Measurements from ENCODE around the gene ARPIN.
"Not testable (repeated sequence)": the region's sequence is repeated elsewhere in the genome, so short reads cannot be mapped to it uniquely, and the experiment has no call there.

The ARPIN gene

DNA sequence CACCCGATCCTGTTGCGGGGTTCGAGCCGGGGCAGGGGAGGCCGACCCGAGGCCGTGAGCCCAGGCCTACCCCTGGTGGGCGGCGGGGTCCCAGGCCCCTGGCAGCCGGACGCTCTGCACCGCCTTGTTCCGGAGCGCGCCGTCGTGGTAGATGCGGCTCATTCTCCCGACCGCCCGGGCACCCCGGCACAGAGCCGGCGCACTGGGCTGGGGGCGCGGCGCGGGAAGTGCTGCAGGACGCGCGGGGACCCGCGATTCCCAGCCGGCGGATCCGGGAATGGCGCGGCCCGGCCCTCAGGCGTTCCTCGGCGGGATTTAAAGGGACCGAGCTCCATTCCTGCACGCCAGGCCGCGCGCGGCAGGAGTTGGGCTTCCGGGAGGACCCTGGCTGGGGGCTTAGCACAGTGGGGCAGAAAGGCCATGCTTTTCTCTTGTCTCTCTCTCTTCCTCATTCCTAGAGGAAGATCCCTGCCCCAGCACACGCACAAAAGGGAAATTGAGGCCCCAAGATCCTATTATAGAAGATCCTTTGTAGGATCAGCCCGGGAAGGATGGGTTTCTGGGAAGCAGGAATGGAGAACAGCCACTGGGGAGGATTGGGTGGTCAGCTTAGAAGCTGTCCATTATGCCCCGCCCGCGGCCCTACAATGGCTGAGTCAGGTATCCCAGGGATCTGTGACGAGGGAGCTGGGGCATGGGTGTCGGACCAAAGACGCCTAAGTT, at the start of gene ARPIN:
Gene ARPIN, minus strand, starts transcription at position 279 of the 723 bp plus-strand sequence. Its CDS starts 117 bp downstream, at position 162.
- Mint-ChIP-seq H3K4me3 (peak within 1 kb of the TSS; percentile 12), H3K27ac (no peak within 1 kb of the TSS), H3K4me1 (ENCODE audit: low read depth) (no peaks in the 10 kb centered on the region), H3K36me3 (ENCODE audit: low read depth) (no peaks in the 10 kb centered on the region), H3K27me3 (ENCODE audit: low read depth) (peaks cover 44% of the 10 kb centered on the region), H3K9me3 (no peaks in the 10 kb centered on the region)
- no peak for DNase-seq (ENCODE audit: low spot score)

DNA sequence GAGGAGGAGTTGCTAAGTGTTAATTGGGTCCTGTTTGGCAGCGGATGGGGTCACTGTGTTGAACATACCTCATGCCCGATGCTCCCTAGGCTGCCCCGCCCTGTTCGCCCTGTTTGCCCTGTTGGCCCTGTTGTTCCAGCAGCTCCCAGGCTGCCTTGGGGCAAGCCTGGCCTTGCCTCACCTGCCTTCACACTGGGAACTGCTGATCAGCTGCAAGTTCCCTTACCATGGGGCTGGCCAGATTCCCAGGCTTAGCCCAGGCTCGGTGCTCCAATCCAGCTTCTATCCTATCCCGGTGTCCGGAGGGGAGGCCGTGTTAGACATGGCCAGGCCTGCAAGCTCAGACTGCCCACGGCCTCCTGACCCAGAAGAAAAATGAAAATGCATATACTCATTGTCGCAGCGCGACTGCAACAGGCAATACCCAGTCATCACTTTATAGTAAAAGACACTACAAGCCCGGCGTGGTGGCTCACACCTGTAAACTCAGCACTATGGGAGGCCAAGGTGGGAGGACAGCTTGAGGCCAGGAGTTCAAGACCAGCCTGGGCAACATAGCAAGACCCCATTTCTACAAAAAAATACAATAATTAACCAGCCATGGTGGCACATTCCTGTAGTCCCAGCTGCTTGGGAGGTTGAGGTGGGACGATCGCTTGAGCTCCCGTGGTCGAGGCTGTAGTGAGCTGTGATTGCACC, 45.5 kb upstream of the ARPIN start:
- no peak for DNase-seq (ENCODE audit: low spot score)
- peaks cover 7% of the 10 kb centered on the region for H3K27me3 Mint-ChIP-seq (ENCODE audit: low read depth)
- H3K4me3 Mint-ChIP-seq: no peak overlapping the region
- no peak overlapping the region for H3K27ac Mint-ChIP-seq
- H3K36me3 Mint-ChIP-seq (ENCODE audit: low read depth): no peaks in the 10 kb centered on the region
- H3K4me1 Mint-ChIP-seq (ENCODE audit: low read depth): no peaks in the 10 kb centered on the region
- H3K9me3 Mint-ChIP-seq: no peaks in the 10 kb centered on the region

GRCh38 chr15:89955449-89955998, 42.8 kb upstream of the ARPIN start:
- H3K4me3 Mint-ChIP-seq; H3K4me1 Mint-ChIP-seq (ENCODE audit: low read depth); H3K9me3 Mint-ChIP-seq; H3K27me3 Mint-ChIP-seq (ENCODE audit: low read depth); H3K27ac Mint-ChIP-seq; DNase-seq (ENCODE audit: low spot score); H3K36me3 Mint-ChIP-seq (ENCODE audit: low read depth): not testable (repeated sequence)

- Mint-ChIP-seq H3K27me3 (ENCODE audit: low read depth) (peaks cover 7% of the 10 kb centered on the region), H3K9me3 (no peaks in the 10 kb centered on the region)
- no peak for DNase-seq (ENCODE audit: low spot score)
Measured at GRCh38 chr15:89954541-89954940, 41.8 kb upstream of the ARPIN start.

GRCh38 chr15:89948796-89949195, 36.0 kb upstream of the ARPIN start:
- no peak overlapping the region for H3K27ac Mint-ChIP-seq

More at GRCh38 chr15:89954541-89954940, 41.8 kb upstream of the ARPIN start:
- Mint-ChIP-seq H3K4me1 (ENCODE audit: low read depth) (peaks cover 4% of the 10 kb centered on the region), H3K27ac (no peak overlapping the region), H3K36me3 (ENCODE audit: low read depth) (no peaks in the 10 kb centered on the region), H3K4me3 (no peak overlapping the region)

DNA sequence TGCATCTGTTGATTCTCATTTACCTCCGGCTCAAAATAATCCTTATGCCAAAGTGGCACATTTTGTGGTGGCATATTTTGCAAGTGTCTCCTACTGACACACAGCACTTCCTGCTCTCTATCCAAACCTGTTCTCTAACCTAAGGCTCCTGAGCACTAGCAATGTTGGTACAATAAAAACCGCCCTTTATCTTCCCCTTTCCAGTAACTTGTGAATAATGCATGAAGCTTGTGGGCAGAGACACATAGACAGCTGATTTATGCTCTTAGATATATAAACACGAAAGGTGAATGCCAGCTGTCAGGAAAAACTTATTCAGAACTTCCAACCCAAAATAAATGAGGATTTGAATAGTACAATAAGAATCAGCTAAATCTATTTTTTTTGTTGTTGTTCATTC, 34.6 kb upstream of the ARPIN start:
- Mint-ChIP-seq H3K4me1 (ENCODE audit: low read depth) (peaks cover 8% of the 10 kb centered on the region), H3K27me3 (ENCODE audit: low read depth) (no peaks in the 10 kb centered on the region), H3K4me3 (no peak overlapping the region), H3K36me3 (ENCODE audit: low read depth) (no peaks in the 10 kb centered on the region), H3K9me3 (no peaks in the 10 kb centered on the region), H3K27ac (no peak overlapping the region)
- no peak for DNase-seq (ENCODE audit: low spot score)

More at GRCh38 chr15:89948796-89949195, 36.0 kb upstream of the ARPIN start:
- H3K4me3 Mint-ChIP-seq: no peak overlapping the region
- H3K9me3 Mint-ChIP-seq: no peaks in the 10 kb centered on the region
- H3K4me1 Mint-ChIP-seq (ENCODE audit: low read depth): peaks cover 12% of the 10 kb centered on the region
- no peak for DNase-seq (ENCODE audit: low spot score)
- H3K36me3 Mint-ChIP-seq (ENCODE audit: low read depth): no peaks in the 10 kb centered on the region
- peaks cover under 1% of the 10 kb centered on the region for H3K27me3 Mint-ChIP-seq (ENCODE audit: low read depth)

- DNase-seq (ENCODE audit: low spot score): no peak
- Mint-ChIP-seq H3K9me3 (no peaks in the 10 kb centered on the region), H3K4me1 (ENCODE audit: low read depth) (peaks cover 8% of the 10 kb centered on the region), H3K27me3 (ENCODE audit: low read depth) (no peaks in the 10 kb centered on the region), H3K36me3 (ENCODE audit: low read depth) (no peaks in the 10 kb centered on the region), H3K27ac (peak overlapping the region; percentile 4), H3K4me3 (no peak overlapping the region)
Measured at GRCh38 chr15:89946681-89947299, 34.0 kb upstream of the ARPIN start.

- H3K27ac Mint-ChIP-seq; H3K36me3 Mint-ChIP-seq (ENCODE audit: low read depth); DNase-seq (ENCODE audit: low spot score); H3K4me1 Mint-ChIP-seq (ENCODE audit: low read depth); H3K9me3 Mint-ChIP-seq; H3K4me3 Mint-ChIP-seq; H3K27me3 Mint-ChIP-seq (ENCODE audit: low read depth): not testable (repeated sequence)
Measured at GRCh38 chr15:89943721-89944120, 31.0 kb upstream of the ARPIN start.

GRCh38 chr15:89939910-89940309, 27.2 kb upstream of the ARPIN start:
- Mint-ChIP-seq H3K36me3 (ENCODE audit: low read depth) (no peaks in the 10 kb centered on the region), H3K27ac (no peak overlapping the region), H3K4me1 (ENCODE audit: low read depth) (peaks cover 24% of the 10 kb centered on the region), H3K9me3 (no peaks in the 10 kb centered on the region), H3K4me3 (no peak overlapping the region), H3K27me3 (ENCODE audit: low read depth) (peaks cover 2% of the 10 kb centered on the region)
- no peak for DNase-seq (ENCODE audit: low spot score)

GRCh38 chr15:89939377-89939776, 26.6 kb upstream of the ARPIN start:
- H3K36me3 Mint-ChIP-seq (ENCODE audit: low read depth); H3K9me3 Mint-ChIP-seq; H3K27me3 Mint-ChIP-seq (ENCODE audit: low read depth): not testable (repeated sequence)

GRCh38 chr15:89937365-89938350, 24.9 kb upstream of the ARPIN start:
- Mint-ChIP-seq H3K27ac (no peak overlapping the region), H3K36me3 (ENCODE audit: low read depth) (no peaks in the 10 kb centered on the region), H3K9me3 (no peaks in the 10 kb centered on the region), H3K4me3 (no peak overlapping the region), H3K27me3 (ENCODE audit: low read depth) (peaks cover 4% of the 10 kb centered on the region), H3K4me1 (ENCODE audit: low read depth) (peaks cover 24% of the 10 kb centered on the region)
- no peak for DNase-seq (ENCODE audit: low spot score)

More at GRCh38 chr15:89939377-89939776, 26.6 kb upstream of the ARPIN start:
- peaks cover 24% of the 10 kb centered on the region for H3K4me1 Mint-ChIP-seq (ENCODE audit: low read depth)
- H3K27ac Mint-ChIP-seq; H3K4me3 Mint-ChIP-seq; DNase-seq (ENCODE audit: low spot score): not testable (repeated sequence)

GRCh38 chr15:89936786-89937265, 24.1 kb upstream of the ARPIN start:
- no peaks in the 10 kb centered on the region for H3K36me3 Mint-ChIP-seq (ENCODE audit: low read depth)
- no peaks in the 10 kb centered on the region for H3K9me3 Mint-ChIP-seq
- peaks cover 24% of the 10 kb centered on the region for H3K4me1 Mint-ChIP-seq (ENCODE audit: low read depth)
- peaks cover 9% of the 10 kb centered on the region for H3K27me3 Mint-ChIP-seq (ENCODE audit: low read depth)
- H3K4me3 Mint-ChIP-seq: peak overlapping the region; percentile 13
- H3K27ac Mint-ChIP-seq: no peak overlapping the region
- no peak for DNase-seq (ENCODE audit: low spot score)
